Measurements from ENCODE around the gene TMEM168. TPM values are rescaled to one million over a fixed set of nuclear protein-coding genes. Genes with fewer than 3 reads are reported as not detected.

The TMEM168 gene
- total RNA-seq, 1 experiment from 2014 or later, result 13.9 TPM

DNA sequence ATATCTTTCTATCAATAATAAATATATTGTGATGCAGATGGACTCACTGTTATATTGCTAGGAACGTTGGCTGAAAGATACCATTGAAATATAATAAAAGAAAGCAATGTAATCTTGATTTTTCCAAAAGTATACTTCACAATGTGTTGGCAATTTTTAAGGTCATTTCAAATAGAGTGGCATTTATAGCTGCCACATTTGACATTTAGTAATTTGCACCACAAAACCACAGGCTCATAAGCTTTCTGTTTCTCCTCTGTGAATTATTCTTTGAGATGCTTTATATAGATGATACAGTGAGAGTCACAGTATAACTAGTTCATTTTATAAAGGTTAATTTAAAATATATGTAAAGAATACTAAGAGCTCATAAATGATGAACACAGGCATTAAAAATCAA lies 44.6 kb downstream of the TMEM168 start:
- no peak overlapping the region for H3K4me2 ChIP-seq (ENCODE audit: insufficient read depth, insufficient read length, low read length)
- H4K5ac ChIP-seq (ENCODE audit: insufficient read length, low read depth, low read length), result no peak overlapping the region
- H2BK12ac ChIP-seq (ENCODE audit: insufficient read length, low read depth, low read length), result no peak overlapping the region
- no peaks in the 10 kb centered on the region for H3K23me2 ChIP-seq (ENCODE audit: insufficient read length, low read depth, low read length, poor library complexity, severe bottlenecking)
- Mint-ChIP-seq H3K36me3 (ENCODE audit: insufficient read depth in 1 of 3, low read depth in 3 of 3) (no peaks in the 10 kb centered on the region), H3K27ac (no peak overlapping the region), H3K4me3 (no peak overlapping the region), H3K9me3 (no peaks in the 10 kb centered on the region; a peak in 1 of 5 replicates), H3K27me3 (ENCODE audit: low read depth) (no peaks in the 10 kb centered on the region), H3K4me1 (no peaks in the 10 kb centered on the region)
- H3K18ac ChIP-seq (ENCODE audit: insufficient read length, low read depth, low read length), result no peak overlapping the region
- H4K91ac ChIP-seq (ENCODE audit: insufficient read length, low read depth, low read length), result no peak overlapping the region
- no peak overlapping the region for H3K27ac ChIP-seq (ENCODE audit: insufficient read length, low read depth, low read length)
- H2BK20ac ChIP-seq (ENCODE audit: low read depth, low read length, poor library complexity, severe bottlenecking), result no peak overlapping the region
- H4K20me1 ChIP-seq (ENCODE audit: control insufficient read depth, insufficient read depth, insufficient read length), result no peaks in the 10 kb centered on the region
- no peaks in the 10 kb centered on the region for H3K9me3 ChIP-seq (ENCODE audit: control insufficient read depth, low read depth, low read length)
- no peaks in the 10 kb centered on the region for H3K4me1 ChIP-seq (ENCODE audit: insufficient read depth, low read length)
- no peak overlapping the region for H4K8ac ChIP-seq (replicated peaks; ENCODE audit: insufficient read length, low read depth, low read length)
- H2BK15ac ChIP-seq (ENCODE audit: low read depth, low read length), result no peak overlapping the region
- no peak overlapping the region for H2BK120ac ChIP-seq (ENCODE audit: low read depth, low read length, poor library complexity, severe bottlenecking)
- H2BK5ac ChIP-seq (ENCODE audit: insufficient read length, low read length), result no peak overlapping the region
- H2AK5ac ChIP-seq (ENCODE audit: insufficient read length, low read length), result no peak overlapping the region
- no peak overlapping the region for H3K56ac ChIP-seq (ENCODE audit: insufficient read length, low read depth, low read length)
- no peaks in the 10 kb centered on the region for H3K79me1 ChIP-seq (ENCODE audit: insufficient read depth, low read depth, low read length, poor library complexity, severe bottlenecking)
- H2AFZ ChIP-seq (ENCODE audit: low read length), result no peak overlapping the region
- H3K27me3 ChIP-seq (ENCODE audit: insufficient read depth, low read length), result no peaks in the 10 kb centered on the region
- no peak overlapping the region for H3K14ac ChIP-seq (ENCODE audit: insufficient read depth, low read length)
- TF ChIP-seq, protein P1, sequence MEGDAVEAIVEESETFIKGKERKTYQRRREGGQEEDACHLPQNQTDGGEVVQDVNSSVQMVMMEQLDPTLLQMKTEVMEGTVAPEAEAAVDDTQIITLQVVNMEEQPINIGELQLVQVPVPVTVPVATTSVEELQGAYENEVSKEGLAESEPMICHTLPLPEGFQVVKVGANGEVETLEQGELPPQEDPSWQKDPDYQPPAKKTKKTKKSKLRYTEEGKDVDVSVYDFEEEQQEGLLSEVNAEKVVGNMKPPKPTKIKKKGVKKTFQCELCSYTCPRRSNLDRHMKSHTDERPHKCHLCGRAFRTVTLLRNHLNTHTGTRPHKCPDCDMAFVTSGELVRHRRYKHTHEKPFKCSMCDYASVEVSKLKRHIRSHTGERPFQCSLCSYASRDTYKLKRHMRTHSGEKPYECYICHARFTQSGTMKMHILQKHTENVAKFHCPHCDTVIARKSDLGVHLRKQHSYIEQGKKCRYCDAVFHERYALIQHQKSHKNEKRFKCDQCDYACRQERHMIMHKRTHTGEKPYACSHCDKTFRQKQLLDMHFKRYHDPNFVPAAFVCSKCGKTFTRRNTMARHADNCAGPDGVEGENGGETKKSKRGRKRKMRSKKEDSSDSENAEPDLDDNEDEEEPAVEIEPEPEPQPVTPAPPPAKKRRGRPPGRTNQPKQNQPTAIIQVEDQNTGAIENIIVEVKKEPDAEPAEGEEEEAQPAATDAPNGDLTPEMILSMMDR (conservative IDR thresholded peaks at IDR 0.05), result no peak
- no peaks in the 10 kb centered on the region for H3K79me2 ChIP-seq (ENCODE audit: insufficient read depth, low read length)
- DNase-seq, result no peak
- no peak overlapping the region for H3K23ac ChIP-seq (ENCODE audit: insufficient read length, low read depth, low read length)
- H3K9ac ChIP-seq (ENCODE audit: extremely low read depth, insufficient read length, low read length), result no peak overlapping the region
- no peak overlapping the region for H3T11ph ChIP-seq (ENCODE audit: low read length)
- H3K4ac ChIP-seq (ENCODE audit: low read depth, low read length), result no peak overlapping the region
- no CpG with 5 or more reads among the region's 1 CpG for WGBS (ENCODE audit: extremely low coverage, insufficient read length, low lambda C conversion rate)
